Upper lobe of right lung (tissue), 1 donor: ENCODE results near the gene OR6B3. TPM values are rescaled to one million over a fixed set of nuclear protein-coding genes. Genes with fewer than 3 reads are reported as not detected.
A peak's percentile ranks its signal among the peaks of the same experiment; 100 is the strongest.

ENCODE experiments used
- ATAC-seq: fragments of 200-7000 bp; cut with Tn5 transposase; one replicate; pipeline ENCODE4 v1.9.1; 2020; ENCODE audit warnings: mild to moderate bottlenecking, moderate library complexity
- DNase-seq: peaks from one replicate; pipeline ENCODE4 v3.0.0-alpha.2; 2020
- H3K27ac ChIP-seq: fragments of 200-600 bp; one replicate; pipeline ENCODE4 v1.8.0; 2022
- H3K27me3 ChIP-seq: fragments of 200-600 bp; one replicate; pipeline ENCODE4 v1.8.0; 2022; ENCODE audit warnings: mild to moderate bottlenecking
- H3K36me3 ChIP-seq: fragments of 200-600 bp; one replicate; pipeline ENCODE4 v1.8.0; 2022
- H3K4me1 ChIP-seq: fragments of 200-600 bp; one replicate; pipeline ENCODE4 v1.8.0; 2022
- H3K4me3 ChIP-seq: fragments of 200-600 bp; one replicate; pipeline ENCODE4 v1.8.0; 2022; ENCODE audit warnings: mild to moderate bottlenecking
- H3K9me3 ChIP-seq: fragments of 200-600 bp; one replicate; pipeline ENCODE4 v1.8.0; 2022
- CTCF ChIP-seq: fragments of 200-600 bp; IDR thresholded peaks from one replicate; pipeline ENCODE4 v1.8.0; 2022; ENCODE audit warnings: antibody characterized with exemption
- intact Hi-C: fragments of 100-400 bp; cut with DNase I; formaldehyde crosslinking; loops from one replicate; pipeline ENCODE4 v1.11.0; 2022
- total RNA-seq: library from RNA; stranded (reverse); fragmentation: NEBNext Ultra II Directional; extraction: Animal tissue kit (Norgen Biotek cat#: 25700); gene quantifications from one replicate; pipeline ENCODE4 v1.2.1, GENCODE V29; 2021
- donor health status: DM: no; HTN: yes; CAD: no; lungs with severe emphysema.

Gene OR6B3
- total RNA-seq, 1 donor from 2014 or later: not detected

- DNase-seq (no peak), ATAC-seq (no peak)
- H3K27ac ChIP-seq: no peak overlapping the region
- peaks cover 3% of the 10 kb centered on the region for H3K4me1 ChIP-seq
- H3K36me3 ChIP-seq: peaks cover 77% of the 10 kb centered on the region
- TF ChIP-seq CTCF: no peak
- H3K27me3 ChIP-seq: no peaks in the 10 kb centered on the region
- no peaks in the 10 kb centered on the region for H3K9me3 ChIP-seq
- intact Hi-C loops: no loop called here
- H3K4me3 ChIP-seq: no peak overlapping the region
These were observed 35.1 kb downstream of the OR6B3 start for GRCh38 chr2:240018071-240018750.

GRCh38 chr2:240014327-240014726 lies 39.0 kb downstream of the OR6B3 start:
- Histone ChIP-seq H3K4me1 (no peaks in the 10 kb centered on the region), H3K9me3 (no peaks in the 10 kb centered on the region), H3K4me3 (no peak overlapping the region), H3K27ac (no peak overlapping the region), H3K27me3 (no peaks in the 10 kb centered on the region), H3K36me3 (peaks cover 99% of the 10 kb centered on the region)
- TF ChIP-seq CTCF: no peak
- intact Hi-C loops: no loop called here
- ATAC-seq (no peak), DNase-seq (no peak)

GRCh38 chr2:240013343-240013742 lies 40.0 kb downstream of the OR6B3 start:
- Histone ChIP-seq H3K4me1 (no peaks in the 10 kb centered on the region), H3K27ac (no peak overlapping the region), H3K36me3 (peaks cover 99% of the 10 kb centered on the region), H3K4me3 (no peak overlapping the region), H3K9me3 (no peaks in the 10 kb centered on the region), H3K27me3 (no peaks in the 10 kb centered on the region)
- TF ChIP-seq CTCF: peak; percentile 9
- intact Hi-C loops: no loop called here
- DNase-seq (no peak), ATAC-seq (no peak)

GRCh38 chr2:240002983-240003382 lies 50.3 kb downstream of the OR6B3 start:
- no peaks in the 10 kb centered on the region for H3K9me3 ChIP-seq
- no peak overlapping the region for H3K4me3 ChIP-seq
- DNase-seq (no peak), ATAC-seq (no peak)
- H3K27me3 ChIP-seq: no peaks in the 10 kb centered on the region
- H3K27ac ChIP-seq: no peak overlapping the region
- H3K4me1 ChIP-seq: no peaks in the 10 kb centered on the region
- intact Hi-C loops: no loop called here
- TF ChIP-seq CTCF: no peak
- peaks cover 97% of the 10 kb centered on the region for H3K36me3 ChIP-seq

- no peak for TF ChIP-seq CTCF
These were observed 52.6 kb downstream of the OR6B3 start for GRCh38 chr2:240000671-240001070.

More at GRCh38 chr2:240000671-240001070, 52.6 kb downstream of the OR6B3 start:
- H3K27ac ChIP-seq: no peak overlapping the region
- intact Hi-C loops: no loop called here
- peaks cover 82% of the 10 kb centered on the region for H3K36me3 ChIP-seq
- H3K4me1 ChIP-seq: no peaks in the 10 kb centered on the region
- DNase-seq (no peak), ATAC-seq (no peak)
- H3K4me3 ChIP-seq: no peak overlapping the region
- no peaks in the 10 kb centered on the region for H3K9me3 ChIP-seq
- H3K27me3 ChIP-seq: no peaks in the 10 kb centered on the region
